GM12878 (cell line): Measurements from ENCODE around the gene CHPF2.

ENCODE experiments used
- CHD4 ChIP-seq: fragments of 200-600 bp; sonication (generic); IDR thresholded peaks from 2 replicates; pipeline ENCODE4 v1.6.1; 2016; ENCODE audit warnings: mild to moderate bottlenecking
- CTCF ChIP-seq, 3 experiments: IDR thresholded peaks in 2 of 3; conservative IDR thresholded peaks in 1 of 3; 2 replicates each; pipeline ENCODE4 v1.5.1; 2011; ENCODE audit warnings: low read depth in 3 of 3, low read length in 3 of 3, mild to moderate bottlenecking in 3 of 3, control low read depth in 2 of 3, moderate library complexity in 2 of 3, inconsistent platforms in 1 of 3, mixed read lengths in 1 of 3; ENCODE audit not compliant: control insufficient read depth in 2 of 3, insufficient read depth in 1 of 3; ENCODE audit errors: extremely low read depth in 1 of 3
- GABPA ChIP-seq: IDR thresholded peaks from 2 replicates; pipeline ENCODE4 v1.6.1; 2014; ENCODE audit warnings: antibody characterized with exemption, low read depth, mild to moderate bottlenecking, inconsistent platforms
- MYC ChIP-seq: IDR thresholded peaks from 2 replicates; pipeline ENCODE4 v1.6.1; 2011; ENCODE audit warnings: mild to moderate bottlenecking, low read length, moderate library complexity, inconsistent platforms; ENCODE audit not compliant: insufficient read depth, insufficient replicate concordance, insufficient read length, severe bottlenecking
- POLR2AphosphoS5 ChIP-seq: IDR thresholded peaks from 2 replicates; pipeline ENCODE4 v1.6.1; 2011; ENCODE audit warnings: mild to moderate bottlenecking, low read length, inconsistent platforms
- RAD21 ChIP-seq: IDR thresholded peaks from 2 replicates; pipeline ENCODE4 v1.6.1; 2011; ENCODE audit warnings: mild to moderate bottlenecking, low read depth, low read length, moderate library complexity; ENCODE audit not compliant: insufficient read depth
- RAD51 ChIP-seq: fragments of 450-650 bp; IDR thresholded peaks from 2 replicates; pipeline ENCODE4 v1.6.1; 2016; ENCODE audit warnings: moderate library complexity, mild to moderate bottlenecking, inconsistent platforms
- SRF ChIP-seq, 2 experiments: IDR thresholded peaks; 2 replicates each; pipeline ENCODE4 v1.6.1; 2011; ENCODE audit warnings: low read depth in 2 of 2, low read length in 2 of 2, mild to moderate bottlenecking in 1 of 2, moderate library complexity in 1 of 2
- STAT1 ChIP-seq: fragments of 450-650 bp; conservative IDR thresholded peaks from 2 replicates; pipeline ENCODE4 v1.6.1; 2014; ENCODE audit warnings: antibody characterized with exemption, mild to moderate bottlenecking
- USF2 ChIP-seq: IDR thresholded peaks from 2 replicates; pipeline ENCODE4 v1.6.1; 2011; ENCODE audit warnings: low read depth, low read length, improper control_type of control experiment, borderline replicate concordance
- YBX1 ChIP-seq: fragments of 450-650 bp; IDR thresholded peaks from 2 replicates; pipeline ENCODE4 v1.6.1; 2016; ENCODE audit warnings: antibody characterized with exemption

GRCh38 chr7:151225948-151226510, 6.3 kb upstream of the CHPF2 start:
- no peak for TF ChIP-seq CTCF (IDR thresholded peaks at IDR 0.05 in 2 of 3, conservative IDR thresholded peaks at IDR 0.05 in 1 of 3; ENCODE audit: control insufficient read depth in 2 of 3, extremely low read depth in 1 of 3, insufficient read depth in 1 of 3, low read depth in 3 of 3, low read length in 3 of 3)
- TF ChIP-seq USF2: no peak
- no peak for TF ChIP-seq SRF (IDR thresholded peaks at IDR 0.05; ENCODE audit: low read depth in 2 of 2, low read length in 2 of 2)
- TF ChIP-seq GABPA: no peak
- TF ChIP-seq CHD4: no peak
- no peak for TF ChIP-seq RAD51
- no peak for TF ChIP-seq RAD21
- TF ChIP-seq MYC: no peak
- no peak for TF ChIP-seq STAT1
- TF ChIP-seq POLR2AphosphoS5: no peak
- TF ChIP-seq YBX1: no peak
